GM19025 (cell line): ENCODE data around the gene SDK1.

ENCODE experiments used
- ATAC-seq: cut with Tn5 transposase; IDR thresholded peaks from one replicate; pipeline ENCODE4 v1.9.1; 2021; ENCODE audit warnings: mild to moderate bottlenecking, low read depth, moderate library complexity; ENCODE audit not compliant: unreplicated experiment

SDK1 gene

GRCh38 chr7:4265676-4266075 lies 964.6 kb downstream of the SDK1 start:
- ATAC-seq: no peak

- ATAC-seq: no peak
Observed at GRCh38 chr7:4266270-4267040, 965.4 kb downstream of the SDK1 start.

- no peak for ATAC-seq
Observed at GRCh38 chr7:4267341-4268039, 966.4 kb downstream of the SDK1 start.

GRCh38 chr7:4268040-4268965 lies 967.3 kb downstream of the SDK1 start:
- no peak for ATAC-seq

DNA sequence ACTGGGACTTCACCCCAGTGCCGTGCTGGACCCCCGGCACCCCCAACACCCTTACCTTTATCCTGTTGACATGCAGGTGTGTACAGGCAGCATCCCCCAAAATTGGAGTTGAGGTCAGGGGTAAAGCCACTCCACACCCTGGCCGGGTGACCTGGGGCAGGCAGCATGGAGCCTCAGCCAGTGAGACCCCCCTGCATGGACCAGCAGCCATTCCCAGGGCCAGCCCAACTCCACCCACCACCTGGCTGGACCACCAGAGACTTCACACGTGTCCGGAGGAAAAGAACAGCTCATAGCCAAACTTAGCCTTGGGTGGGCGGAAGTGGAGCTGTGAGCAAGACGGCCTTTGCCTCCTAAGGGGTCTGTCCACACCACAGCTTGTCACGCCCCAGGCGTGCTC lies 968.0 kb downstream of the SDK1 start:
- ATAC-seq: no peak

GRCh38 chr7:4269746-4270145 lies 968.7 kb downstream of the SDK1 start:
- no peak for ATAC-seq

DNA sequence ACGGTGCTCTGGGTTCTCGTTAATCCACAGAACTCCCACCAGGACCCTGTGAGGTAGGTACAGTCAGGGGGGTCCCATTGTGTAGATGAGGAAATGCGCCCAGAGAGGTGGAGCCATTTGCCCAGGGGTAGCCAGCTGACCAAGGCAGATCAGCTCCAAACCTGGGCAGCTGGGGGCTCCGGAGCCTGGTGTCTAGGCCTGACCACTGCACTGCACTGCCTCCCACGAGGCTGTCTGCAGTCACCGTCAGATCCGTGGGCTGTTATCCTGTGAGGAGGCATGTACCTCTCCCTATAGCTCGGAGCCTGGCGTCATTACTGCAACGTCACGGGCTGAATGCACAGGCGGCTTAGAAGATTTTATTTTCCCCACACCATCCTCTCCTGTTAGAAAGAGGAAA lies 969.2 kb downstream of the SDK1 start:
- no peak for ATAC-seq

- no peak for ATAC-seq
Observed at GRCh38 chr7:4270941-4271715, 970.1 kb downstream of the SDK1 start.

DNA sequence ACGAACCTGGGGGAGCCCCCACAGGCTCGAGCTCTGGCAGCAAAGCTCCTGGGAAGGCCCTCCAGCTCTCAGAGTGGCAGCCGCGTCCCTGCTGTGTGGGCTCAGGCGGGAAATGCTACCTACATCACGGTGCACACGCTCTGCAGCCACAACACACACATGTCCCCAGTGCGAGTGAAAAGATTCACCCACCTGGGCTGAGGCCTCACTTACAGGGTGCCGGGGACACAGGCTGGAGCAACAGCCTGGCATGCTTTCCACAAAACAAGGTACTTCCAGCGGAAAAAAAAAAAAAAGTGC lies 970.6 kb downstream of the SDK1 start:
- ATAC-seq: no peak

GRCh38 chr7:4272141-4272540 lies 971.1 kb downstream of the SDK1 start:
- no peak for ATAC-seq

DNA sequence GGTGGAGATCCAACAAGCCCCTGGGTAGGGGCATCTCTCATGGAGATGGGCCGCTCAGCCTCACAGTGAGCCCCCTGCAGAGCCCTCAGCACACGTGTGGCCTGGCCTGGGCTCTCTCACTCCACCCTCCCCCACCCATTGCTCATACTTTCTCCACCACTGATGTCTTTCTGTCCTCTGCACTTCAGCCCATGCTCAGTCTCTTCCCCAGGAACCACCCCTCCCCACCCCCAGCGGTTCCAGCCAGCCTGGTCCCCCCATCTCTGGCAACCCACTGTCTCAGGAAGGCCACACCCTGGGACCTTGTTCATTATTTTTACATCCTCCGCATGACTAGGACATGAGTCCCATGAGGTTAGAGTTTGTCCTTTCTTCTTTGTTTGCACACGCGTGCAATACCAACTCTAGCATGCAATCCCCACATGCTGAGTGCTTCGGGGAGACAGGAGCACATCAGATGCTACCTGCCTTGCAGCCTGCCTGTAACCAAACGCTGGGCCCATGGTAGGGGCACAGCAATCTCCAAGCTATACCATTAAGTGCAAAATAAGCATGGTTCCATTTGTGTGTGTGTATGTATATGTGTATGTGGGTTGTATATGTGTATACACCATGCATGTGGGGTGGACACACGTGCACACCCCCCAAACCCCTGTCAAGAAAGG lies 972.6 kb downstream of the SDK1 start:
- no peak for ATAC-seq

DNA sequence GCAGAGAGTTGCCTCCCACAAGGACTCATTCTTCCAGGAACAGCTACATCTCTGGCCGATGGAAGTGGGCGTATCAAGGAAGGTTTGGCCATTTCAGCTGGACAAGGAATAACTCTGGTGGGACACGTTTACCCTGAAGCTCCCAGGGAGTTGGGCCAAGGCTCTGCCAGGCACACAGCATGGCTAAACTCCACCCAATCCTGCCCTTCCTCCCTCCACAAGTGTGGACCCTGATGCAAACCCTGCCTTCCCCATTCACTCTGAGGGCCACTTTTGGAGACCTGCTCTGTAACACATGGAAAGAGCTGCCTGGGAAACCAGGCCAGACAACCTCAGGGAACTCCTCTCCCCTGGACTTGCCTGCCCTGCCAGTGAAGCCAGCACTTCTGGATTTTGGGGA lies 973.2 kb downstream of the SDK1 start:
- no peak for ATAC-seq

DNA sequence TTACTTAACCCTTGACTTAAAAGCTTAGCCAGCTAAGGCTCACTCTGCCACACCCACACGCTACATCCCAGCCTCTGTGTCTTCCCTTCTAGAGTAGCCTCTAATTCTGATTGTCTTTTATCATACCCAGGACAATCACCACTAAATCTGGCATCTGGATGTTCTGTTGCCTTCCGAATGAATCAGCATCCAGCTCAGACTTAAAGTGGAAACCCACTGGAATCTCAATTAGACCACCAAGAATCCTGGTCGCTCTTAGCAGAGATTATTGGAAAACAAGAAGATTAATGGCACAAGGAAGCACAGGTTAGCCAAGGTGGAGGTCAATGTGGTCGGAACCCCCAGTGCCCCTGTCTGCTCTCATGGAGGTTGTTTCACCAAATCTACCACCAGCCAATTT lies 976.9 kb downstream of the SDK1 start:
- ATAC-seq: no peak

GRCh38 chr7:4279216-4279615 lies 978.2 kb downstream of the SDK1 start:
- ATAC-seq: no peak

DNA sequence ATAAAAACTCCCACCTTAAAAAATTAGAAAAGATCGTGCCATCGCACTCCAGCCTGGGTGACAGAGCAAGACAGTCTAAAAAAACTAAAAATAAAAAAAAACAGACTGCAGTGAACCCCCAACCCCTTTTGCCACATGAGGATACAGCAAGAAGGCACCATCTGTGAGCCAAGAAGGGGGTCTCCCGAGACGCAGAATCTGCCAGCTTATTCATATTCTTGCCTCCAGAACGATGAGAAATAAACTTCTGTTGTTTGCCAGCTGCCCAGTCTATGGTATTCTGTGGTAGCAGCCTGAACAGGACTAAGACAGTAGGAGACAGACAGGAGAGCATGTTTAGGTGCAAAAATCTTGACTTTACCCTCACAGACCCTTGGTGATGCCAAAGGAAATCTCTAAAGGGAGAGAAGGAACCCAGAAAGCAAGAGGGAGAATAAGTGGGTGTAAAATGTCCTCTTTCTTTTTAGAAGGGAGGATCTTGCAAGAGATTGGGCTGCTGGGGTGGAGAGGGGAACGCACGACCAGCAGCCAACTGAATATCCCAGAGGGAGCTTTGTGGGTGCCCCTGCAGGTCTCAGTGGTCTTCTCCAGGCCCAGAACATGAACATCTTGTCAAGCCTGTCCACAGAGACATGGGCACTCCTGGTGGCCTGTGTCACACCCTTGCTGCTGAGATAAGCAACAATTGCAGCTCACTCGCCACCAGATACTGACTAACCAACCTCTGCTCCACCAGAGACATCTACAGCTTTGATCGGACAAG lies 980.4 kb downstream of the SDK1 start:
- no peak for ATAC-seq

DNA sequence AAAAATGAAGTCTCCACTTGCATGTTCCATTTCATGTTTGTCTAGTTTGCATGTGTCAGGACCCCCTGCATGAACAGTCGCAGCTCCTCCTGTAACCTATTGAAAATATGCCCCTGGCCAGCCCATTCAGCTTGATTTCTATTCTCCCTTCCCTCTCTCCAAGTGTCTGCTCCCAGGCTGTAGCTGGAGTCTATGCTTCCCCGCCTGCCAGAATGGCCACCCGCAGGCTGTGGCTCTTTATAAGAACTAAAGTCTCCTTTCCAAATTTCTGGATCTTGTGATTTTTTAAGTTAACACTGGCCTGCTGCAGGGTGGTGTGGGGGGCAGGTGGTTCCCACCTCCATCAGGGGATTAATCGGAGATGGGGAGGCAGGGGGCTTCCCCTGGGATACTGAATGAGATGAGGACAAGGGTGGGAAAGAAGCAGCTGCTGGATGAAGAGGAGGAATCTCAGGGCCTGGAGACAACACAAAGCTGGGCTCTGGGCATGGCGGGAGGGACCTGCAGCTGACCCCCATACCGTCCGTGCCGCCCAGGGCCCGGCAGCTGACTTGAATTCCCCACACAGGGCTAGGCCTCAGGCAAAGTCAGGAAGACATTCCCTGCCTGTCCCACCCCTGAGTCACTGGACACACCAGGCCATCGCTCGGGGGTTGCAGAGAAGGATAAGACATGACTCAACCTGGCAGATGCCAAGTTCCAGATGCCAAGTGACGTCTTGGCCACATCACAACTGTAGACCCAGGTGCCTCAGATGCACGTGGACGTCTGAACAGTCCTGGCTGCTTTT lies 981.6 kb downstream of the SDK1 start:
- ATAC-seq: no peak

DNA sequence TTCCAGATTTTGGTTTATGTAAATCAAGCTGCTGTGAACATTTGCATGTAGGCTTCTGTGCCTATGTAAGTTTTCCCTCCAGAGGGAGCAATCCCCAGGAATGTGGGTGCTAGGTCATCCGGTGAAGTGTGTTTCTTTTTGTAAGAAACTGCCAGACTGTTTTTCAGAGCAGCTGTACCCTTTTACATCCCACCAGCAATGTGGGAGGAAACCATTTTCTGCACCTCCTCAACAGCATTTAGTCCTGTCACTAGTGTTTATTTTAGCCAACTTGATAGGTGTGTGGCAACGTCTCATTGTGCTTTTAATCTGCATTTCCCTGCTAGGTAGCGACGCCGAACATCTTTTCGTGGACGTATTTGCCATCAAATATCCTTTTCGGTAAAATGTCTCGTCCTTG lies 985.3 kb downstream of the SDK1 start:
- no peak for ATAC-seq

DNA sequence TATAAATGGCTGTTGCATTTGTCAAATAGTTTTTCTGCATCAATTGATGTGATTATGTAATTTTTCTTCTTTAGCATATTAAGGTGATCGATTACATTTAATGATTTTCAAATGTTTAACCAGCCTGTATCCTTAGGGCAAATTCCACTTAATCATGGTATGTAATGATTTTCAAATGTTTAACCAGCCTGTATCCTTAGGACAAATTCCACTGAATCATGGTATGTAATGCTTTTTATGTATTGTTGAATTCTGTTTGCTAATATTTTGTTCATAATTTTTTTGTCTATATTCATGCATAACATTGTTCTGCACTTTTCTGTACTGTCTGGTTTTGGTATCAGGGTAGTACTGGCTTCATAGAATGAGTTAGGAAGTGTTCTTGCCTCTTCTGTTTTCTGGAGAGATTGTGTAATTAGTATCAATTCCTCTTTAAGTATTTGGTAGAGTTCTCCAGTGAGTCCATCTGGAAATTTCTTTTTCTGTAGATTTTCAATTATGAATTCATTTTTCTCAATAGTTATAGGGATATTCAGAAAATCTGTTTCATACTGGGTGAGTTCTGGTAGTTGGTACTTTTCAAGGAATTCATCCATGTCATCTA lies 987.8 kb downstream of the SDK1 start:
- ATAC-seq: no peak
